Natural killer cell (primary cell): ENCODE data around the gene MIS18BP1. TPM values are rescaled to one million over a fixed set of nuclear protein-coding genes. Genes with fewer than 3 reads are reported as not detected.

Experiments
- ATAC-seq, 3 donors: fragments of 150-1000 bp in 2 of 3; fragments of 200-7000 bp in 1 of 3; cut with Tn5 transposase; 1 replicate in 1 of 3; 2 replicates in 2 of 3; pipeline ENCODE4 v1.10.0; 2021; ENCODE audit warnings: mild to moderate bottlenecking in 2 of 3, moderate library complexity in 2 of 3
- DNase-seq, 2 donors: peaks; one replicate each; pipeline versions ENCODE4 v3.0.0 to v3.0.0-alpha.2; 2013 to 2021; ENCODE audit warnings: mixed read lengths in 1 of 2
- H3K27ac ChIP-seq: one replicate; pipeline ENCODE4 v1.5.1; 2013; ENCODE audit warnings: mild to moderate bottlenecking, low read length
- H3K27me3 ChIP-seq: one replicate; pipeline ENCODE4 v1.6.1; 2013; ENCODE audit warnings: low read length; ENCODE audit not compliant: control insufficient read depth, insufficient read depth
- H3K36me3 ChIP-seq: one replicate; pipeline ENCODE4 v1.6.1; 2013; ENCODE audit warnings: low read length; ENCODE audit not compliant: control insufficient read depth, insufficient read depth
- H3K4me1 ChIP-seq: one replicate; pipeline ENCODE4 v1.6.1; 2013; ENCODE audit warnings: low read length; ENCODE audit not compliant: control insufficient read depth, insufficient read depth
- H3K4me3 ChIP-seq: one replicate; pipeline ENCODE4 v1.5.1; 2013; ENCODE audit warnings: low read length
- H3K9me3 ChIP-seq: one replicate; pipeline ENCODE4 v1.6.1; 2013; ENCODE audit warnings: low read length; ENCODE audit not compliant: control insufficient read depth, insufficient read depth
- H3K27ac Mint-ChIP-seq, 2 donors: one replicate each; pipeline ENCODE4 v1.8.0; 2022; ENCODE audit warnings: mild to moderate bottlenecking in 2 of 2, mixed read lengths in 2 of 2, moderate library complexity in 1 of 2
- H3K27me3 Mint-ChIP-seq, 2 donors: one replicate each; pipeline ENCODE4 v1.8.0; 2022; ENCODE audit warnings: low read depth in 2 of 2, mixed read lengths in 2 of 2
- H3K36me3 Mint-ChIP-seq: one replicate; pipeline ENCODE4 v1.8.0; 2022; ENCODE audit warnings: mixed read lengths
- H3K4me1 Mint-ChIP-seq, 2 donors: one replicate each; pipeline ENCODE4 v1.8.0; 2022; ENCODE audit warnings: mixed read lengths in 2 of 2
- H3K4me3 Mint-ChIP-seq: one replicate; pipeline ENCODE4 v1.8.0; 2022; ENCODE audit warnings: mild to moderate bottlenecking, moderate library complexity, mixed read lengths
- H3K9me3 Mint-ChIP-seq, 2 donors: one replicate each; pipeline ENCODE4 v1.8.0; 2022; ENCODE audit warnings: mixed read lengths in 2 of 2
- CTCF ChIP-seq: fragments of 200-600 bp; IDR thresholded peaks from one replicate; pipeline ENCODE4 v1.8.0; 2022; ENCODE audit warnings: antibody characterized with exemption
- WGBS: methylation state at CpG from one replicate; pipeline ENCODE4 v1.1.7; 2013; ENCODE audit warnings: missing lambda C conversion rate; ENCODE audit not compliant: insufficient coverage; 5-methylcytosine and 5-hydroxymethylcytosine counted together
- intact Hi-C: fragments of 100-400 bp; cut with micrococcal nuclease; formaldehyde crosslinking; loops from one replicate; pipeline ENCODE4 v1.14.2; 2022
- total RNA-seq, 4 donors: library from RNA; stranded (reverse); fragments of 120-200 nt in 1 of 4; gene quantifications; one replicate each; pipeline versions ENCODE4 v1.2.3 to v1.2.4, GENCODE V29; 2013 to 2022

MIS18BP1 gene
- total RNA-seq, 3 donors from 2014 or later (not counting 1 experiment from before 2014, with no cell fraction given), result 60.3 to 70.2 (median 66.3) TPM

- DNase-seq (peak in 1 of 2 donors; percentile 29), ATAC-seq (peak; percentile 46 to 66 (median 56))
- no peak for TF ChIP-seq CTCF
- H3K4me1 Mint-ChIP-seq, result peaks cover 6 to 7% of the 10 kb centered on the region in 2 donors
- H3K27me3 Mint-ChIP-seq, result no peaks in the 10 kb centered on the region
- no peaks in the 10 kb centered on the region for H3K9me3 ChIP-seq
- H3K36me3 ChIP-seq, result peaks cover 18% of the 10 kb centered on the region
- H3K27me3 ChIP-seq, result no peaks in the 10 kb centered on the region
- WGBS, result no CpG with 5 or more reads among the region's 1 CpG
- no peaks in the 10 kb centered on the region for H3K4me1 ChIP-seq
- no peaks in the 10 kb centered on the region for H3K9me3 Mint-ChIP-seq
- no peak overlapping the region for H3K27ac ChIP-seq
- no peak overlapping the region for H3K4me3 Mint-ChIP-seq
- peak overlapping the region; percentile 21 to 42 for H3K27ac Mint-ChIP-seq
- no peak overlapping the region for H3K4me3 ChIP-seq
- peaks cover 5% of the 10 kb centered on the region for H3K36me3 Mint-ChIP-seq
- intact Hi-C loops, result no loop called here
These were observed 51.1 kb downstream of the MIS18BP1 start for GRCh38 chr14:45201905-45202304.

GRCh38 chr14:45199230-45199629, 53.8 kb downstream of the MIS18BP1 start:
- no peaks in the 10 kb centered on the region for H3K9me3 ChIP-seq
- H3K27me3 ChIP-seq, result no peaks in the 10 kb centered on the region
- no peak overlapping the region for H3K27ac ChIP-seq
- Mint-ChIP-seq H3K36me3 (no peaks in the 10 kb centered on the region), H3K9me3 (no peaks in the 10 kb centered on the region), H3K4me1 (peaks cover 6 to 7% of the 10 kb centered on the region in 2 donors), H3K4me3 (no peak overlapping the region), H3K27ac (no peak overlapping the region), H3K27me3 (no peaks in the 10 kb centered on the region)
- intact Hi-C loops, result no loop called here
- H3K36me3 ChIP-seq, result peaks cover 10% of the 10 kb centered on the region
- no peak overlapping the region for H3K4me3 ChIP-seq
- H3K4me1 ChIP-seq, result no peaks in the 10 kb centered on the region
- DNase-seq (no peak), ATAC-seq (no peak)
- TF ChIP-seq CTCF, result no peak
- no CpG with 5 or more reads among the region's 1 CpG for WGBS

- no peak for TF ChIP-seq CTCF
- Histone ChIP-seq H3K27me3 (no peaks in the 10 kb centered on the region), H3K9me3 (no peaks in the 10 kb centered on the region), H3K4me1 (no peaks in the 10 kb centered on the region), H3K36me3 (peaks cover 6% of the 10 kb centered on the region), H3K27ac (no peak overlapping the region), H3K4me3 (no peak overlapping the region)
- H3K36me3 Mint-ChIP-seq, result no peaks in the 10 kb centered on the region
- no peaks in the 10 kb centered on the region for H3K9me3 Mint-ChIP-seq
- H3K27me3 Mint-ChIP-seq, result no peaks in the 10 kb centered on the region
- intact Hi-C loops, result no loop called here
- no peak overlapping the region for H3K27ac Mint-ChIP-seq
- WGBS, result 96% methylated on average over 3 of the region's 3 CpGs
- H3K4me3 Mint-ChIP-seq, result no peak overlapping the region
- DNase-seq (no peak), ATAC-seq (no peak)
- H3K4me1 Mint-ChIP-seq, result peaks cover 6 to 7% of the 10 kb centered on the region in 2 donors
These were observed 54.5 kb downstream of the MIS18BP1 start for GRCh38 chr14:45198551-45198950.

GRCh38 chr14:45194964-45195363, 58.0 kb downstream of the MIS18BP1 start:
- Histone ChIP-seq H3K4me1 (no peaks in the 10 kb centered on the region), H3K27me3 (no peaks in the 10 kb centered on the region), H3K4me3 (no peak overlapping the region), H3K9me3 (no peaks in the 10 kb centered on the region), H3K36me3 (no peaks in the 10 kb centered on the region), H3K27ac (no peak overlapping the region)
- no peaks in the 10 kb centered on the region for H3K9me3 Mint-ChIP-seq
- no peak overlapping the region for H3K27ac Mint-ChIP-seq
- H3K27me3 Mint-ChIP-seq, result no peaks in the 10 kb centered on the region
- DNase-seq (no peak), ATAC-seq (no peak)
- H3K4me1 Mint-ChIP-seq, result no peaks in the 10 kb centered on the region
- WGBS, result 85% methylated on average over 2 of the region's 4 CpGs
- no peaks in the 10 kb centered on the region for H3K36me3 Mint-ChIP-seq
- intact Hi-C loops, result no loop called here
- TF ChIP-seq CTCF, result no peak
- no peak overlapping the region for H3K4me3 Mint-ChIP-seq
